HG03469 (cell line): Measurements from ENCODE around the gene ANKRD44.

Source experiments
- ATAC-seq: cut with Tn5 transposase; IDR thresholded peaks from one replicate; pipeline ENCODE4 v1.9.1; 2021; ENCODE audit warnings: mild to moderate bottlenecking, moderate library complexity, moderate number of reproducible peaks; ENCODE audit not compliant: unreplicated experiment

The ANKRD44 gene

DNA sequence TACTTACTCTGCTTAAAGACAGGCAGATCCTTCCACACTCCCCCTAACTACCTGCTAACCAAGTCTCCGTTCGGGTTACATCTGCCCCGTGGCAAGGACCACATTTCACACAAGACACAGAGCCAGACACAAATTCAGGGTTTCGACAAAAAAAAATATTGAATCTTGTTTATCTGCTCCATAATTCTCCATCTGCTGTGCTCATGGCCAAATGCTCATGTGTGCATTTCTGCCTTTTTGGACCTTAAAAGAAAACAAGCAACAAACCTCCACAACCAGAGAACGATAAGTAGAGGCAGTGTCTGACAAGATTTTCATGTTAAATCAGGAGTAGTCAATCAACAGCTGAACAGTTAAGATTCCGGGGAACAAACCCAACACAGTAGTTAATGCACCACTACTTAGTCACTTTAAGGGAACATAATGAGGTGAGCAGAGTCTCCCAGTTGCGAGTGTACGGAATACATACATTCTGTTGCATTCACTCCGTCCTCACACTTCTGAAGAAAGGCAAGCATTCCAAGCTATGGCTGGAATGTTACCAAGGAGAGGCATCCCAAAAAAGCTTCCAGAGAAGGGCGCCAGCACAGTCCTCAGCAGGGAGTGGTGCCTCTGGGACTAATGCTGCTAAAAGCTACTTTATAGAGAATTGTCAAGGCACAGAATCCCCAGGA lies 121.0 kb downstream of the ANKRD44 start:
- no peak for ATAC-seq

DNA sequence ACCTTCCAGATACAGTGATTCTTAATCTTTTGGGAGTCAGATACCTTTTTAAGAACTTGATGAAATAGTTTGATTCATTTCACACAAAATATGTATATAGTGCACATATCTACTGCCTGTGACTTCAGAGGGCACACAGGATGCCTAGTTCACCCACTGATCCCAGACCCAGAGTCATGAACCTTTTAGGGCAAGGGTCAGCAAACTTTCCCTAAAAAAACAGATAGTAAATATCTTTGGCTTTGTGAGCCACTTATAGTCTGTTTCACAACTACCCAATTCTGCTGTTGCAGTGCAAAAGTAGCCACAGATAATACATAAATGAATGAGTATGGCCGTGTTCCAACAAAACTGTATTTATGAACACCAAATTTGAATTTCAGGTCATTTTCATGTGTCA lies 124.9 kb downstream of the ANKRD44 start:
- ATAC-seq, result no peak

DNA sequence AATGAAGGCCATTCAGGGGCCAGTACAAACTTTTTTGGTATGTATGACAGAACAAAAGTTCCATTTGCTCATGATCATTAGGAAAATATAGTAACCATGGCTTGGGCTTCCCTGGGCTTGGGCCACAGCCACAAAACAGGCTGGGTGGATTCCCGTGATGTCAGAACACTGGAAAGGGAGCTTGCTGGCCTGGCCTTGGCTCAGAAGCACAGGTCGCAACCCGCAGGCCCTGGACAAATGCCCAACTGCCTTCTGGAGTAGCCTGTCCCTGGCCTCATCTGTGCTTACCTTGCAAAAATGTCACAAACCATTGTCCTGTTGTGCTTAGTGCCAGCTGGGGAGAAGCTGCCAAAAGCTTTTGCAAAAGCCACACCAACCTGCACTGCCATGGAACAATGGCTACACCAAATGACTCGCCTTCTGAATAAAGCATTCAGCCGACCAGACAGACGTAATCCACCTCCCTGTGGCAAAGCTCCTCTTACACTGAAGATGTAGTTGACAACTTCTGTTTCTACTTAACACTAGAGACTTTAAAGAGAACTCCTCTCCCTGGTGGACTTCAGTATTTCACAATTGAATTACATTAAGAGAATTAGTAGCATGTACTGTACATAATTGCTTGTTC lies 125.5 kb downstream of the ANKRD44 start:
- ATAC-seq, result no peak

DNA sequence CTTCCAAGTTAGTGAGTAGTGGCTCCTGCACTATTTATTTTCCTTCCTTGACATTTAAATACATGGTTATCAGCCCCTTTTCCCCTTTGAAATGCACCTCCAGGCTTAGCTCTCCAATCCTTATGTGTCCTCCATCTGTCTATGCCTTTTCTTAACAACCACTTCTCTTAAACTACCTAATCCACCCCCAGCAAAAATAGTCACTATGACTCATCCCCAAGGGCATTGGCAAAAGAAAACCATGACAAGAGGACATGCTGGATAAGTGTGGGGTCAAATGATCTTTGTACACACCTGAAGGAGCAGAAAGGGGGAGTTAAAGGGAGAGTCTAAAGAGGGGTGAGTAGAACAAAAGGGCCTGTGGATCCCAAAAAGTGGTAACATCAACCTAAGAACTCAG lies 127.2 kb downstream of the ANKRD44 start:
- ATAC-seq, result no peak

DNA sequence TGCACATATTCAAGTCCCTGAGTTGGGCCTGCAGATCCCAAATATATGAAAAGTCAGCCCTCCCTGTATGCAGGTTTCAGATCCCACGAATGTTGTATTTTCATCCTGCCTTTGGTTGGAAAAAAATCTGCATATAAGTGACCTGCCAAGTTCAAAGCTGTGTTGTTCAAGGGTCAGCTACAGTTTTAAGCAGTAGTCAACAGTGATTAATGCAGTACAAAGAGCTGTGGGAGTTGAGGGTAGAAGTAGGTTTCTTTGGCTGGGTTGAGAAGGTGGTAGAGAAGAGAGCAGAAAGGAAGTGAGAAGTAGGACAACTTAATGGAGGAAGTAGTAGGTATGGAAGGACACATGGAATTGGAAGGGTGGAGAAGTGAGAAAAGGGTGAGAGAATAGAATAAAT lies 127.9 kb downstream of the ANKRD44 start:
- no peak for ATAC-seq

DNA sequence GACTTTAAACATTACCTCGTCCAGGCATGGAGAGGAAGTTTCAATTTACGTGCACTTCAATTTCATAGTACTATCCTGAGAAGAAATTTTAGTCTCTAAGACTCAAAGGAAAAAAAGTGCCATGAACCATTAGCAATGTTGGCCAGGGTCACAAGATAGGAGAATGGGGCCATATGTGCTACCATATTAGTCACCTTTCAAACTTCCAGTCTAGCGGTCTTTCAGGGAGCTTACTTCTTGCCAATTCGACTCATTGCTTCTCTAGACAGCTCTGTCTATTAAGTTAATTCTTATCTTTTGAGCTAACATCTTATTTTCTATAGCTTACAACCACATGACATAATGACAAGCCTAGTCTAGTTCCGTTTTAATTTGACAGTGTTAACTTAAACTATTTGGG lies 129.1 kb downstream of the ANKRD44 start:
- ATAC-seq, result no peak

DNA sequence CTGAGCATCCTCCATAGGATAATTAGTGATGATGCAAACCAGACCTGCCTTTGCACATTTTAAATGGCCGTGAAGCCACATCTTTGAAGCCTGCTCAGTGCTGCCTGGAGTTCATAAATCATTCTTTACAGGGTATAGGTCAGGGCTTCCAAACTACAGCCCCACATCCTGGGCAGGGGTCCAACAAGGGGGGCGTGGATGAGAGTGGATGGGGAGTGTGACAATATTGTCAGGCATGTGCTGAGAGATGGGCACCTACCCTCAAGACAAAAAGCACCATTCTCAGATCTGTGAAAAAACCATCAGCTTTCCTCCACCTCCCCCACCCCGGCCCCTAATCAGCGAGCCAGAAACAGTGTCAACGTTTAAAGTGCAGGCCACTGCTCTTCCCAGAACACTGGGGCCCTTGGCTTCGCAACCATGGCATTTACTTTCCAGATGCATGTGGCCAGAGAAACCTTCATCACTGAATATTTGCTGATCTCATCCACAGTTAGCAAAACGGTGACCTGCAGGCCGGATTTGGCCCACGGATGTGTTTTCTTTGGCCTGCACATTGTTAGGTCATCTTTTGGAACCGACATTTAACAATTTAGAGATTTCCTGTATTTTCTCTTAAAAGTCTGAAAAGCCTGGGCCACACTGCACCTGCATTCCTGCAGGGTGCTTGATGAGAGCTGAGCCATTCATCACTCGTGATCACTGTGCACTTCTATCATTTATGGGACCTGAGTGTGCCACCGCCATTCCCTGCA lies 130.7 kb downstream of the ANKRD44 start:
- no peak for ATAC-seq

DNA sequence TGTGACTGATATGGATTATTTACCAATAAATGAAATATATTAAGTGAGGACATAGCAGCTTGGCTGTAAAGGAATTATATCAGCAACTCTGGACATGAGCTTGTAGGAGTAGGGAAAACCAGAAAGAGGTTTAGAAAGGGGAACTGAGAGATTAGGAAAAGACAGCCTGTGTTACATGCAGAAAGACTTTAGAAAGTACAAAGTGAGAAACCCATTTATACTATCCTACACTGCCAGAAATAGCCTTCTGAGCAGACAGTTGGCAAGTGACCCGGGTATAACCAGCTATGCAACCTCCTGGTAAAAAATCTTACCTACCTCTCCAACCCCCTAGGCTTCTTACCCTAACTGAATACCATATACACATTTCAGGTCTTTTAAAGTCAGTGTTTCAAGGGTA lies 134.1 kb downstream of the ANKRD44 start:
- ATAC-seq, result no peak

DNA sequence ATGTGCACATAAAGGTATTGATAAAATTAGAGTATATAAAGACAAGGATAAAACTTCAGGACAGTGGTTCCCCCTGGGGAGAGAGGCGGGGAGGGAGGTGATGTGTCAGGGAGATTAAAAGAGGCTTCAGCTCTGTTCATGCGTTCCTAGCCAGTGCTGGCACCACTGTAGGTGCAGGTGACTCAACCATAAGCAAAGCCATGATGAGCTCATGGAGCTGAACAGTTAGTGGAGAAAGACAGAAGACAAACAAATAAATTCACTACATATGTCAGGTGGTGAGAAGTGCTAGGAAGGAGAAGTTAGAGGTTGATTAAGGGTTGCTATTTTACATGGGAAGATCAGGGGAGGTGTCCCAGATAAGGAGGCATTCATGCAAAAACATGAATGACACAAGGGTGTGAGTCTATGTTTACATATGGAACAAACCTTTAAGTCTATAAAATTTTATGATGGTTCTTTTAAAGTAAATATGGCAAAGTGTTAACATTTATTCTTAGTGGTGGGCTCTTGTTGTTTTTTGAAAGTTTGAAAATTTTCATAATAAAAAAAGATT lies 136.0 kb downstream of the ANKRD44 start:
- no peak for ATAC-seq

DNA sequence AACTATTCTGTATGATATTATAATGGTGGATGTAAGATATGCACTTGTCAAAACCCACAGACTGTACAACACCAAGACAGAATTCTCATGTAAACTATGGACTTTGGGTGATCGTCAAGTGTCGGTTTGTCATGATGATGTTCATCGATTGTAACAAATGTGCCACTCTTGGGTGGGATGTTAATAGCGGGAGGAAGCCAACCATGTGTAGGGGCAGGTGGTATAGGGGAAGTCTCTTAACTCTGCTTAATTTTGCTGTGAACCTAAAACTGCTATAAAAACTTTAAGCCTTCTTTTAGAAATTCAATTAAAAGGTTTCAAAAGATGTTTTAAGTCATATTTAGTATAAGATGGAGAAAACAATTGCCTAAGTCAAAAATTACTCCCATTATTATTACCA lies 139.0 kb downstream of the ANKRD44 start:
- ATAC-seq, result no peak

DNA sequence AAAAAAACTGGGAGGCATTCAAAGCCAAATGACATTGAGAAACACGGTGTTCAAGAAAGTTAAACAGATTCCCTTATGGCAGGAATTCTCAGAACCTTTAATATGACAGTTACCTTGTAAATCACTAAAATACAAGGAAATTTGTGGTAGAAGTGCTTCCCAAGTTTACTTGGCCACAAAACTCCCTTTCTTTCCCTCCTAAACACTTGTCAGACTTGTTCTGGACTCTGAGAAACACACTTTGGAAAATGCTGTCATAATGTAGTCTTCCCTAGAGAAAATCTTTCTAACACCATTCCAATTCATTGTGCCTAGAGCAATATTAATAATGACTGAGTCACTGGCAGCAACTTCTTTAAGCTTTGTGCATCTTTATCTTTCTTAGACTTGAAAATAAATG lies 140.4 kb downstream of the ANKRD44 start:
- no peak for ATAC-seq

DNA sequence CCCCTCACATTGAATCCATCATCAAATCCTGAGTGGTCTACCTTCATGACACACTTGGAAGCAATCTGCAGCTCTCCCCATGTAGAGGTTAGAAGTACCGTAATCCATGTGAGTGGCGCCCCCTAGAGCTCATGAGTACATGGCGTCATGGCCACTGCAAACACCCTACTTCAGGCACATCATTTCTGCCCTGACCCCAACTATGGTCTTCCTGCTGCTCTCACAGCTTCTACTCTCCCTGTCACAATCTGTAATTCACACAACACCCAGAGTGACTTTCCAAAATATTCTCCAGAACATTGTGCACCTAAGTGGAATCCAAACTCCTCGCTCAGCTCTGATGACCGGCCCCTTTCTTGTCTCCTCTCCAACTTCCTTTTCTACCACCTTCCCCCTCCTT lies 141.9 kb downstream of the ANKRD44 start:
- ATAC-seq, result peak; percentile 62

DNA sequence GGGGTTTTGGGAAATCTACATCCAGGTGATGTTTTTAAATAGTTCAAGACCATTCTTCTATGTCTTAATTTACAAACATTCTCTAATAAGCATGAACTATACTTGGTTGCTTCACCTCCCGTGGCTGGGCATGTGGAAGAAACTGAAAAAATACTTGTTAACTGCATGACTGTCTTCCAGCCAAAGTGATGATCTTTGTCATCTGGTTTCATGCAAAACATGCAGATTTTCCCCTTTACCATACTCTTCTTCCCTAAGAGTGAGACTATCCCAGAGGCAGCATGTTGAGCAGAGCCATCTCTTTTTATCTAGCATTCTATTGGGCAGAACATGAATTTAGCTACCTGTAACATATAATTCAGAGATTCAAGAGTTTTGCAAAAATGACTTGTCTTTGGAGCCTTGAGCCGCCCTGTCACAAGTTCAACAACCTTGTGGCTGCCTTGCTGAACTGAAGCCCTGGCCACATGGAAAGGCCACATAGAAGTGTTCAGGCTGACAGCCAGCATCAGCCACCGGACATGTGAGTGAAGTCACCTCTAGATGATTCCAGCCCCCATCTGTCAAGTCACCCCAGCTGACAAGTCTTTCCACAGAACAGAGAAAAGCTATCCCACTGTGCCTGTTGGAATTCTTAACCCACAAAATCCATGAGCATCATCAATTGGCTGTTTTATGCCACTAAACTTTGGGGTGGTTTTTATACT lies 142.8 kb downstream of the ANKRD44 start:
- ATAC-seq, result no peak

DNA sequence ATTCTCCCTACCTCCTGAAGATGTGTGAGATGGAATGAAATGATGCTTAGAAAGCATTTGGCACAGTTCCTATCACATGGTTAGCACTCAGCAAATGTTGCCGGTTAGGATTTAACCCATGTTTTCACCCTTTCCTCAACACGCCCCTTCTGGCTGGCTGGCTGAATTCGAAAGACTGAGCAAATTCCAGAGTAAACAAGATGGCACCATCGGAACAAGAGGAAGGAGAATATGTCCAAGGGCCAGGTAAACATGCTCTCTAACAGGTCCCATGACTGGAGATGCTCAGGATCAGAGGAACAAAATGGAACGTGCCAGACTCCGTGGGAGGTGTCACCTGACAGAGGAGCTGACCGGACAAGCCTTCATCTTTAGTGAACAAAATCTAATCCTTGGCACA lies 145.6 kb downstream of the ANKRD44 start:
- ATAC-seq, result no peak

DNA sequence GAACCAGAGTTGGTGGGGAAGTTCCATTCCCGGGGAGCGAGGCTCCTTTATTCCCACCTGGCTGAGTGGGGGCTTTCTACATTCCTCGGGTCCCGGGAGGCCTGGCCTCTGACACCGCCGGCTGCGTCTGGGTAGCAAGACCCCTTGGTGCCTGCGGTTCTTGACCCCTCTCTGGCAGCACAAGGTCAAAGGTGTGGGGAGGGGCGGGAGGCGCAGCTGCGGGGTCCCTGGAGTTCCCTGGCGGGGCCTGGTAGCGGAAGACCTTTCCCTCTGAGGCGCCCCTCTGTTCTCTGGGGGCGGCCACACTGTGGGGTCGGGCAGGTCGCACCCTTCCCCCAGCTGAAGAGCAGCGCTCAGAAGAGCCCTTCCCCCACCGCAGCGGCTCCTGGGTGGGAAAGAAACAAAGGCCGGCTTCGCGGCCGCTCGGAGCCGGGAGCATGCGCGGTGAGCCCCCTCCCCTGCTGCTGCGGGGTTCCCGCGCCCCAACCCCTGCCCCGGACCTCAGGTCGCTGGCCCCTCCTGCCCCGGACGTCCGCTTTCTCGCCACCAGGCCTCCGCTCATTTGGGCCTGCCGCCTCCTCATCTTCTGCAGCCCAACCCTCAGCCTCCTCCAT lies 146.3 kb downstream of the ANKRD44 start:
- ATAC-seq, result no peak

DNA sequence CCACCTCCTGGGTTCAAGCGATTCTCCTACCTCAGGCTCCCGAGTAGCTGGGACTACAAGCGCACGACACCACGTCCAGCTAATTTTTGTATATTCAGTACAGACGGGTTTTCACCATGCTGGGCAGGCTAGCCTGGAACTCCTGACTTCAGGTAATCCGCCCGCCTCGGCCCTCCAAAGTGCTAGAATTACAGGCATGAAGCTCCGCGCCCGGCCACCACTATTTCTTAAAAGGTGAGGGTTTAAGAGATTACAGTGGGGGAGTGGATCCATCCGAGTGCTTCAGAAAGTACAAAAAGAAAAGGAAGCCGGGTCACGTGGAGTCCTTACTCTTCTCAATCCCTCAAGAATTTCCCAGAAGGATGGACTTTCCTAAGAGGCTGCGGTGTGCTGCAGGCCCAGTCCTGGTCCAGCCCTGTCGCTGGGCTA lies 146.9 kb downstream of the ANKRD44 start:
- no peak for ATAC-seq

DNA sequence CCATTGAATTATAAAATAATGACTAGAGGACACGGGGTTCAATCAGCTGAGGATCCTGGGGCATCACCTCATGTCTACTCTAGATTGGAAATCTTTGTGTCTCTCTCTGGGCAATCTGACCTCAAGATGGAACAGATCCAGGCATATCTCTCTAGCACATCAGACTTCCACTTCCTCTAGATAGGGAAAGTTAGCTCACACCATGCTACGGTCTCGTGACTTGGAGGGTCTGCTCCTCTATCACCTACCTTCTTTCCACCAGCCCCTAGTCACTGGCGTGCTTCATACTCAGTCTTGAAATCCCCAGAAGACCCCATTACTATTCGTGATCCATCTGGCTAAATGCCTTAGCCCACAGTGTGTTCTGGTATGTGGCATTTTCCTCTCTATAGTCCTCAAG lies 148.8 kb downstream of the ANKRD44 start:
- no peak for ATAC-seq

DNA sequence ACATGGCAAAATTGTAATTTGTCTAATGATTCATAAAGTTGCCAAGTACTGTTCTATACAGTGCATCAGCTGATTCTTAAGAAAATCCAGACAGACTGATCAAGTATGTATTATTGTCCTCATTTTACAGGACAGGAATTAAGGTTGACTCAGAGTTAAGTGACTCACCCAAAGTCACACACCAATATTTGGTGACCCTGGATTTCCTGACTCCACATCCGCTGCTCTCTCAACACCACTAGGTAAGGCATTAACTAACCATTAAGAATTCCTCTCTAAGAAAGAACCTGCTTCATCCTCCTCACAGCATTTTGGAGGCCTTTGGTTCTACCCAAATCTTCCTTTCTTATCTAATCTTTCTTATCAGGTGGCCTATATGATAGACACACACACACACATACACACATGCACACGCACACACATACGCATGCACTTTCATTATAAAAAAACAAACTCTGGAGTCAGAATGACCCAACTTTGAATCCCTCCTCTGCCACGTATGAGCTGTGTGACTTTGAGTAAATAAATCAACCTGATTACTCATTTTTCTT lies 150.8 kb downstream of the ANKRD44 start:
- no peak for ATAC-seq

DNA sequence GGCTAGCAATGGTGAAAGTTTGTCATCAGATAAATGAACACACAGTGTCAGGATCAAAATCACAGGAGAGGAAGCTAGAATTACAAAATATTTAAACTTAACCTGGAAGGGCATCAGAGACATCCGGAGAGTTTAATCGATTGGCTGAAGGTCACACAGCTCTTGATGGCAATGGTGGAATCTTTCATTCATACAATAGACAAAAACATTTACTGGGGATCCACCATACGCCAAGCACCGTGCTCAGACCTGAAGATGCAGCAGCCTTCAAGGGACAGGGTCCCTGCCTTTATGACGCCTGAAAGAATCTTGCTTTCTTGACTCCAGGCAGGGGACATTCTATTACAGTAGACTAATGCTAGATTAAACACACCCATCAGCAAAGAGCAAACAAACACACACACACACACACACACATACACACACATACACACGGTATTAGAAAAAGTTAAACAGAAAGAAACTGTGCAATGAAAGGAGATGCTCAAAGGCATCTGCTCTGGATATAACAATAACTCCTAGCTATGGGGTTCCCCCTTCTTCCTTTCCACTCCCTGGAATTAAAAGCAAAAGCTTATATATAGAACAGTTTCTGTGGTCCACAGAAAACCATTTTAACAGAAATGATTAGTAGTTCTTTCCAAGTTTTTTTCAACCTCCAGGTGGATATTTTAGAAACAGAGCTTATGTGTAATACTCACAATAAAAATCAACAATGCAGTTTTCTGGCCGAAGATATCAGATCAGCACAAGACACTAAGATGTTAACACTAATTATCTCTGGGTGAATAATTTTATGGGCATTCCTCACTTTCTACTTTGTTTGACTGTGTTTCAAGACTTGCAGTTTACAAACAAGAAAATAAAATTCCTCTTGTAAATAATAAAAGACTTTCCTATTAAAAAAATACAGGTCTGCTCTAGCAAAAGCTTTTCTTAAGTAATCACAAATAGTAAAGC lies 151.7 kb downstream of the ANKRD44 start:
- no peak for ATAC-seq
